Measurements from ENCODE around the gene ABHD1.
"Not testable (repeated sequence)": the region's sequence is repeated elsewhere in the genome, so short reads cannot be mapped to it uniquely, and the experiment has no call there.

ABHD1 gene

GRCh38 chr2:27123302-27124150 is at the start of gene ABHD1:
Gene ABHD1, plus strand, starts transcription at chr2:27123815. Its CDS starts 134 bp downstream, at chr2:27123949.
- peak; percentile 55 for DNase-seq

- DNase-seq = peak; percentile 47
These were observed 48.7 kb upstream of the ABHD1 start for GRCh38 chr2:27074738-27075565.

DNA sequence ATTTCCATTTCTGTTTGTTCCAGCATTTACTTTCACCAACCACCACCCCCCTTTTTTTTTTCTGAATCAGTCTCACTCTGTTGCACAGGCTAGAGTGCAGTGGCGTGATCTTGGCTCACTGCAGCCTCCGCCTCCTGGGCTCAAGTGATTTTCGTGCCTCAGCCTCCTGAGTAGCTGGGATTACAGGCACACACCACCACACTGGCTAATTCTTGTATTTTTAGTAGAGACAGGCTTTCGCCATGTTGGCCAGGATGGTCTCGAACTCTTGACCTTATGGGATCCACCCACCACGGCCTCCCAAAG is 48.1 kb upstream of the ABHD1 start:
- not testable (repeated sequence) for DNase-seq

DNA sequence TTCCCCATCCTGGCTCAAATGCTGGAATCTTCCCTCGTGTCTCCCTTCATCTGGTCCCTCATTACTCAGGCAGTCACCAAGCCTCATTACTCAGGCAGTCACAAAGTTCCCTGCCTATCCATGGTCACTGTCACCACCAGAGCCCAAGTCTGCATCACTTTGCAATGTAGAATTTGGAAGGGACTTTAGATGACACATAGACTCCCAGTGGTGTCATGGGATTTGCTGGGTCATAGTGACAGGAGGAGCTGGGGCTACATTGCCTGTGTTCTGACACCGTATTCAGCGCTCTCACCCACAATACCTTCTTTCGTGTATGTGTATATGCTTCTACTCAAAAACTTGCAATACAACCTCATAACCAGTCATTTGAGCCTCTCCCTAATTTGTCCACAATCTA is 47.3 kb upstream of the ABHD1 start:
- no peak for DNase-seq

- no peak for DNase-seq
These were observed 46.4 kb upstream of the ABHD1 start for GRCh38 chr2:27077231-27077630.

GRCh38 chr2:27078267-27079194 is 45.1 kb upstream of the ABHD1 start, which contains the start of gene EMILIN1:
Gene EMILIN1, plus strand, starts transcription at chr2:27078615. Its CDS starts 451 bp downstream, at chr2:27079066.
- no peak for DNase-seq

- DNase-seq = no peak
These were observed 44.1 kb upstream of the ABHD1 start for GRCh38 chr2:27079233-27080139.

DNA sequence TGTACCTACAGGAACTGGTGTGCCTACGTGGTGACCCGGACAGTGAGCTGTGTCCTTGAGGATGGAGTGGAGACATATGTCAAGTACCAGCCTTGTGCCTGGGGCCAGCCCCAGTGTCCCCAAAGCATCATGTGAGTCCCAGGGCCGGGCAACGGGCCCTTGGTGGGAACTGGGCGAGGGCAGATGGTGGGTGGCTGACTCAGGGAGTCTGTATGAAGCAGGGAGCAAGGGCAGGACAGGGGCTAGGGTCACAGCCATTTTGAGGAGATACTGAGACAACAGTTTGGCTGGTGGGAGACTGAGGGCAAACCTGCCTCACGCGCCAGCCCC is 43.5 kb upstream of the ABHD1 start:
- DNase-seq = no peak

GRCh38 chr2:27080603-27080936 is 43.0 kb upstream of the ABHD1 start:
- DNase-seq = no peak

GRCh38 chr2:27081984-27082772 is 41.4 kb upstream of the ABHD1 start:
- DNase-seq = no peak

DNA sequence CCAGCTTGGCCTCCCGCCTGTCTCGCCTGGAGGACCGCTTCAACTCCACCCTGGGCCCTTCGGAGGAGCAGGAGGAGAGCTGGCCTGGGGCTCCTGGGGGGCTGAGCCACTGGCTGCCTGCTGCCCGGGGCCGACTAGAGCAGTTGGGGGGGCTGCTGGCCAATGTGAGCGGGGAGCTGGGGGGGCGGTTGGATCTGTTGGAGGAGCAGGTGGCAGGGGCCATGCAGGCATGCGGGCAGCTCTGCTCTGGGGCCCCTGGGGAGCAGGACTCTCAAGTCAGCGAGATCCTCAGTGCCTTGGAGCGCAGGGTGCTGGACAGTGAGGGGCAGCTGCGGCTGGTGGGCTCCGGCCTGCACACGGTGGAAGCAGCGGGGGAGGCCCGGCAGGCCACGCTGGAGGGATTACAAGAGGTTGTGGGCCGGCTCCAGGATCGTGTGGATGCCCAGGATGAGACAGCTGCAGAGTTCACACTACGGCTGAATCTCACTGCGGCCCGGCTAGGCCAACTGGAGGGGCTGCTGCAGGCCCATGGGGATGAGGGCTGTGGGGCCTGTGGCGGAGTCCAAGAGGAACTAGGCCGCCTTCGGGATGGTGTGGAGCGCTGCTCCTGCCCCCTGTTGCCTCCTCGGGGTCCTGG is 40.7 kb upstream of the ABHD1 start:
- DNase-seq = no peak

DNA sequence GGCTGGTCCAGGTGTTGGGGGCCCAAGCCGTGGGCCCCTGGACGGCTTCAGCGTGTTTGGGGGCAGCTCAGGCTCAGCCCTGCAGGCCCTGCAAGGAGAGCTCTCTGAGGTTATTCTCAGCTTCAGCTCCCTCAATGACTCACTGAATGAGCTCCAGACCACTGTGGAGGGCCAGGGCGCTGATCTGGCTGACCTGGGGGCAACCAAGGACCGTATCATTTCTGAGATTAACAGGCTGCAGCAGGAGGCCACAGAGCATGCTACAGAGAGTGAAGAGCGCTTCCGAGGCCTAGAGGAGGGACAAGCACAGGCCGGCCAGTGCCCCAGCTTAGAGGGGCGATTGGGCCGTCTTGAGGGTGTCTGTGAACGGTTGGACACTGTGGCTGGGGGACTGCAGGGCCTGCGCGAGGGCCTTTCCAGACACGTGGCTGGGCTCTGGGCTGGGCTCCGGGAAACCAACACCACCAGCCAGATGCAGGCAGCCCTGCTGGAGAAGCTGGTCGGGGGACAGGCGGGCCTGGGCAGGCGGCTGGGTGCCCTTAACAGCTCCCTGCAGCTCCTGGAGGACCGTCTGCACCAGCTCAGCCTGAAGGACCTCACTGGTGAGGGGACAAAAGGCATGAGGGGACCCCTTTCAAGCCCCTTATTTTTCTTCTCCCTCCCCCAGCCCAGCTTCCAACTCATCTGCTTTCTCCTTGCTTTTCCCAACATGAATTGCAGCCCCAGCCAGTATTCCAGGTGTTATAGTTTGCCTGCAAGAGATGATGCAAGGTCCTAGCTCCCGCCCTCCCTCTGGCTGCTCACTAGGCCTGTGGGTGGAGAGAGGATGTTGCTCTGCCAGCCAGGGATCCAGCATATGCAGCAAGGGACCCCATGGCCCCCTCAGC is 40.0 kb upstream of the ABHD1 start:
- no peak for DNase-seq

- DNase-seq = no peak
These were observed 39.1 kb upstream of the ABHD1 start for GRCh38 chr2:27084297-27085061.

DNA sequence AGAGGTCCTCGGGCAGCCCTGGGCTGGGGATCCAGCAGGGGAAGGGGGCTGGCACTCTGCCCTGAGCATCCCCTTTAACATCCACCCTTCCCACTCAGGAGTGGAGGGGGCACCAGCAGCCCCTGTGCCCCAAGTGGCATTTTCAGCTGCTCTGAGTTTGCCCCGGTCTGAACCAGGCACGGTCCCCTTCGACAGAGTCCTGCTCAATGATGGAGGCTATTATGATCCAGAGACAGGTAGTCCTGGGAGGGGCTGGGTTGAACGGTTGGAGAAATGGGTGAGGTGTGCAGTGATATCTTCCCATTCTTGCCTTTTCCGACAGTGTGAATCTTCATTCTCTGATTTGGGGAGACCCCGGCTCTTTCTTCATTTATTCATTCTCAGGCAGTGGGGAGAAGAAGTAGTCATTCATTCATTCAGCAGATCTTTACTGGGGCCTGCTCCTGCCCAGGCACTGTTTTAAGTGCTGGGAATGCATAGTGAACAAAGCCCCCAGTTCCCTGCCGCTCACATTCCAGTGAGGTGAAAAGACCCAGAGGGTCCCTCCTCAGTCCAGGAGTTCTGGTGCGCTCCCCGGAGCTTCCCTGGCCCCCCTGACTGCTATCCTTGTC is 38.4 kb upstream of the ABHD1 start:
- DNase-seq = no peak

- peak; percentile 62 for DNase-seq
These were observed 37.9 kb upstream of the ABHD1 start for GRCh38 chr2:27085673-27086089.

DNA sequence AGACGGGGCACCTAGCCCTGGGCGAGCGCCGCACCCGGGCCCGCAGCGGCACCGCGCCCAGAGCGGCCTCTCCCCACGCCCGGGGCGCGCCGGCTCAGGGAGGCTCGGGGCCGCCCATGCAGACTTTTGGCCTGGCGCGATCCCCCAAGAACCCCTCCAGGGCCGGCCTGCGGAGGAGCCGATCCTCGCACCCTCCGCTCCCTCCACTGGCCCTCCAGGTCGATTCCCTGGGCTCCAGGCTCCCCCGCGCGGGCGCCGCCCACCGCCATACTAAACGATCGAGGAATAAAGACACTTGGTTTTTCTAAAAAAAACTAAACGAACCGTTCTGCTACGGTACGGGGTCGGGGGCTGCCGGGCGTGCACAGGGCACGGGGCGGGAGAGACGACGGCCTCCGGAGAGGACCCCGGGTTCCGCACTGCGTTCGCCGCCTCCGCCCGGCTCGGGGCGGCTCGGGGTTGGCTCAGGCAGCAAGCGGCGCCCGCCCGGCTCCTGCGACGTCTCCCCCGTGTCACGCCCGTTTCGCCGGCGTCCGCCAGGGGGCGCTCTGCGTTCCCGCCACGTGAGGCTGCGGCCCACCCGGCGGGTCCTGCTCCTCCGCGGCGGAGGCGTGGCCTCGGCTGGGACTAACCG is 37.4 kb upstream of the ABHD1 start:
- DNase-seq = peak; percentile 98

DNA sequence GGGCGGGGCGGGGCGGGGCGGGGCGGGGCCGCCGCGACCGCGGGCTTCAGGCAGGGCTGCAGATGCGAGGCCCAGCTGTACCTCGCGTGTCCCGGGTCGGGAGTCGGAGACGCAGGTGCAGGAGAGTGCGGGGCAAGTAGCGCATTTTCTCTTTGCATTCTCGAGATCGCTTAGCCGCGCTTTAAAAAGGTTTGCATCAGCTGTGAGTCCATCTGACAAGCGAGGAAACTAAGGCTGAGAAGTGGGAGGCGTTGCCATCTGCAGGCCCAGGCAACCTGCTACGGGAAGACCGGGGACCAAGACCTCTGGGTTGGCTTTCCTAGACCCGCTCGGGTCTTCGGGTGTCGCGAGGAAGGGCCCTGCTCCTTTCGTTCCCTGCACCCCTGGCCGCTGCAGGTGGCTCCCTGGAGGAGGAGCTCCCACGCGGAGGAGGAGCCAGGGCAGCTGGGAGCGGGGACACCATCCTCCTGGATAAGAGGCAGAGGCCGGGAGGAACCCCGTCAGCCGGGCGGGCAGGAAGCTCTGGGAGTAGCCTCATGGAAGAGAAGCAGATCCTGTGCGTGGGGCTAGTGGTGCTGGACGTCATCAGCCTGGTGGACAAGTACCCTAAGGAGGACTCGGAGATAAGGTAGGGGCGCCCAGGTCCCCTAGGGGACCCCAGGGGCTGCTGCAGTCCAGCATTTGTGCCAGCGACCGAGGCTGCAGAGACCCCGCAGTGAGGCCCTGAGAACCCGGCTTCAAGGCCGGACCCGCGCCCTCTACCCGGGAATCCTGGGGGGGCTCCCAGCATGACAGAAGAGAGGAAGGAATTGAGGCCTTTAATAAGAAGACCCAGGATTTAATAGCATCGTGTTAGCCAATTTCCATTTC is 36.7 kb upstream of the ABHD1 start, which contains the start of gene KHK:
Gene KHK, plus strand, starts transcription at position 49 of the 870 bp plus-strand sequence. Its CDS starts 488 bp downstream, at position 537.
- no peak for DNase-seq

All from activated CD4-positive, alpha-beta T cell treated with anti-CD3 and anti-CD28 coated beads, Interleukin-10, Interleukin-2, amounts not matched to agents 100 ng/mL and 50 ng/mL, durations not matched to agents 16 hours and 8 hours (primary cell).